ENCODE data around the gene OSGEP. TPM values are rescaled to one million over a fixed set of nuclear protein-coding genes. Genes with fewer than 3 reads are reported as not detected.

OSGEP gene
- total and polyA plus RNA-seq, 2 of the 13 experiments (the other 11 are each of a cell fraction or from before 2014, with no cell fraction given): 39.7 to 41.1 TPM

DNA sequence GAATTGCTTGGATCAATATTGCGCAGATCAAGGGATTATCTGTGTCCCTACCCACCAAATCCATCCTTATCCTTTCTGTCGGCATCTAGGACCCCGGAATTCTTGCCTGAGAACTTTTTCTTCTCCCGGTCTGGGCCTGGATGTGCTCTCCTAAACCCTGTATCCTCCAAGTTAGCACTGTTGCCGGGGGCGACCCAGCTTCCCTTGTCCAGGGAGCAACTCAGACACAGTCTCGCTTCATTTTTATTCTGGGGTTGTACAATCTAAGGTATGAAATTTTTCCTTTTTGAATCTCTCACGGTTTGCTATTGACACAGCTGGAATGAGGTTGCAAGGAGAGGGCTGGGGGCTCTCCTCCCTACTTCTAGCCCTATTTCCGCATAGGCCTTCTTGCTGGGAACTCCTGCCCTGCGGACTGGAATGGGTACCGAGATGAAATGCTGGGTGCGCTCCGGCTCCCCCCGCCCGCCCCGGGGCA lies 14.2 kb upstream of the OSGEP start (continued):
- TF ChIP-seq KDM5A (IDR thresholded peaks at IDR 0.05; ENCODE audit: borderline replicate concordance, low read length) (0 out of 2 replicates have a peak, but pooled peaks have one; percentile 15), ZNF766 (CRISPR knock-in tag; IDR thresholded peaks at IDR 0.05; ENCODE audit: borderline replicate concordance) (no peak), ELF1 (CRISPR knock-in tag; IDR thresholded peaks at IDR 0.05) (peak; percentile 33; the same call in 1 of the 2 replicates), PPARG (CRISPR knock-in tag; conservative IDR thresholded peaks at IDR 0.05) (0 out of 2 replicates have a peak, but pooled peaks have one; percentile 7), ZNF572 (CRISPR knock-in tag; IDR thresholded peaks at IDR 0.05) (0 out of 2 replicates have a peak, but pooled peaks have one; percentile 47), ZNF232 (CRISPR knock-in tag; IDR thresholded peaks at IDR 0.05; ENCODE audit: borderline replicate concordance) (0 out of 2 replicates have a peak, but pooled peaks have one; percentile 13), HES4 (CRISPR knock-in tag; IDR thresholded peaks at IDR 0.05; ENCODE audit: borderline replicate concordance) (0 out of 2 replicates have a peak, but pooled peaks have one; percentile 4), ZNF883 (CRISPR knock-in tag; IDR thresholded peaks at IDR 0.05; ENCODE audit: not compliant biosample characterization) (no peak)
- TF ChIP-seq, protein P1, sequence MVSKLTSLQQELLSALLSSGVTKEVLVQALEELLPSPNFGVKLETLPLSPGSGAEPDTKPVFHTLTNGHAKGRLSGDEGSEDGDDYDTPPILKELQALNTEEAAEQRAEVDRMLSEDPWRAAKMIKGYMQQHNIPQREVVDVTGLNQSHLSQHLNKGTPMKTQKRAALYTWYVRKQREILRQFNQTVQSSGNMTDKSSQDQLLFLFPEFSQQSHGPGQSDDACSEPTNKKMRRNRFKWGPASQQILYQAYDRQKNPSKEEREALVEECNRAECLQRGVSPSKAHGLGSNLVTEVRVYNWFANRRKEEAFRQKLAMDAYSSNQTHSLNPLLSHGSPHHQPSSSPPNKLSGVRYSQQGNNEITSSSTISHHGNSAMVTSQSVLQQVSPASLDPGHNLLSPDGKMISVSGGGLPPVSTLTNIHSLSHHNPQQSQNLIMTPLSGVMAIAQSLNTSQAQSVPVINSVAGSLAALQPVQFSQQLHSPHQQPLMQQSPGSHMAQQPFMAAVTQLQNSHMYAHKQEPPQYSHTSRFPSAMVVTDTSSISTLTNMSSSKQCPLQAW (CRISPR knock-in tag; IDR thresholded peaks at IDR 0.05): peak; percentile 65; the same call in 1 of the 2 replicates
- TF ChIP-seq, protein P2, sequence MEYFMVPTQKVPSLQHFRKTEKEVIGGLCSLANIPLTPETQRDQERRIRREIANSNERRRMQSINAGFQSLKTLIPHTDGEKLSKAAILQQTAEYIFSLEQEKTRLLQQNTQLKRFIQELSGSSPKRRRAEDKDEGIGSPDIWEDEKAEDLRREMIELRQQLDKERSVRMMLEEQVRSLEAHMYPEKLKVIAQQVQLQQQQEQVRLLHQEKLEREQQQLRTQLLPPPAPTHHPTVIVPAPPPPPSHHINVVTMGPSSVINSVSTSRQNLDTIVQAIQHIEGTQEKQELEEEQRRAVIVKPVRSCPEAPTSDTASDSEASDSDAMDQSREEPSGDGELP (IDR thresholded peaks at IDR 0.05; ENCODE audit: borderline replicate concordance, low read depth): peak; percentile 67
- TF ChIP-seq, protein P3, sequence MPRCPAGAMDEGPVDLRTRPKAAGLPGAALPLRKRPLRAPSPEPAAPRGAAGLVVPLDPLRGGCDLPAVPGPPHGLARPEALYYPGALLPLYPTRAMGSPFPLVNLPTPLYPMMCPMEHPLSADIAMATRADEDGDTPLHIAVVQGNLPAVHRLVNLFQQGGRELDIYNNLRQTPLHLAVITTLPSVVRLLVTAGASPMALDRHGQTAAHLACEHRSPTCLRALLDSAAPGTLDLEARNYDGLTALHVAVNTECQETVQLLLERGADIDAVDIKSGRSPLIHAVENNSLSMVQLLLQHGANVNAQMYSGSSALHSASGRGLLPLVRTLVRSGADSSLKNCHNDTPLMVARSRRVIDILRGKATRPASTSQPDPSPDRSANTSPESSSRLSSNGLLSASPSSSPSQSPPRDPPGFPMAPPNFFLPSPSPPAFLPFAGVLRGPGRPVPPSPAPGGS (CRISPR knock-in tag; IDR thresholded peaks at IDR 0.05): 0 out of 2 replicates have a peak, but pooled peaks have one; percentile 28
